Renal cortex interstitium (tissue), 11 donors: ENCODE measurements around the gene ZBTB20. TPM values are rescaled to one million over a fixed set of nuclear protein-coding genes. Genes with fewer than 3 reads are reported as not detected.
"Not testable (repeated sequence)": the region's sequence is repeated elsewhere in the genome, so short reads cannot be mapped to it uniquely, and the experiment has no call there.

Source experiments
- DNase-seq, 11 donors: peaks; one replicate each; pipeline ENCODE4 v3.0.0-alpha.2; 2013; ENCODE audit warnings: low read depth in 9 of 11, low spot score in 4 of 11; ENCODE audit errors: extremely low read depth in 1 of 11
- polyA plus RNA-seq, 3 donors: library from polyadenylated mRNA; unstranded; fragments of 120-200 nt; gene quantifications; one replicate each; pipeline ENCODE4 v1.2.1, GENCODE V29; 2013; ENCODE audit not compliant: insufficient read length in 3 of 3

The ZBTB20 gene
- polyA plus RNA-seq, 3 donors: 5.5 to 6.9 (median 6.6) TPM

DNA sequence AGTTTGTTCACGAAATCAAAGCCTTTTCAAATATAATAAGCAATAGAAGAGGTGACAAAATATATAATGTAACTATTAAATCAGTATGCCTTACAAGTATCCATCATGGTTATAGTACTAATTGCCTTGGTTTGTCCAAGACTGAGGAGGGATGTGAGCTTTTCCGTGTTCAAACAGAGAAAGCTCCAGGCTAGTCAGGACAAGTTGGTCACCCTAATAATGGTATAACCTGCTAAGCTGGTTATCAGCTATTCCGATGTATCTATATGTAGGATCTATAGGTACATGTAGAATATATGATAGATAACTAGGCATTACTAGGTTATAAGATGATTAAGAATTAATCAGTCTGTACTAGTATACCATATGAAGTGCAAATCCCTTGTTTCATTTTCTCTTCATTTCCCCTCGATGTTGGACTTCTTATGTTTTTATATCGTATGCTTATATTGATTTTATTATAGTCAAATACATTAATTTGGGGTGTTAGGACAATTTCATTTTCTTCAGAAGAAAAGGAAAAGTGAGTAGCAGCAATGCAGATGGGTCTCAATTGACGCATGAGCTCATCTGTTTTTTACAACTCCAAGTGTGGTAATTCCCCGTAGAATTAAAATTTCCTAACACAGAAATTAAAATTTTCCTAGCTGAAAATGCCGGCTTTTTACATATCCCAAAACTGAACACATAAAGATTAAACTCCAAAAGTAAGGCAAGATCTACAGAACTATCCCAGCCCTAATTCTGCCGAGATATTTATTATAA lies 434.2 kb downstream of the ZBTB20 start:
- DNase-seq: no peak

DNA sequence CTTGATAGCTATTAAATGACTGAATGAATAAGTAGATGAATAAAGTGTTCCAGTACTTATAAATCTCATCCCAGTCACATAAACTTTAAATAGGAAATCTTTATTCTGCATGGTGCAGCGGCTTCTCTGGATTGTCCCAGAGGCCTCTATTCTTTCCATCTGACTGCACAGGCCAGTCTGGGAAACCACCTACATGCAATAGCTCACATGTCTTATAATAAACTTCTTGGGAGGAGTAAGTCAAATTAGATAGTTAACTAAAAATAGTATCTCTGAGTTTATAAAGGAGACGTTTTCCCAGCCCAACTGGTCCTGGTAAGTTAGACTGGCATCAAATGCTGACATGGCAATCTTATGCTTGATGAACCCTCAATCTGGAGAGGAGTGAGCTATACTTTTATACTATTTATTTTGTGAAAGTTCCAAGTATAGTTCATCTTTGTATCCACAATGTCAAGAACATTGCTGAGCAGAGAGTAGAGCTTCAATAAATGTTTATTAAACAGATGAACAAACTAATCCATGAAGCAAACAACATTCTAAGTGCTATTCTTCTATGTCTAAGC lies 435.7 kb downstream of the ZBTB20 start:
- no peak for DNase-seq

DNA sequence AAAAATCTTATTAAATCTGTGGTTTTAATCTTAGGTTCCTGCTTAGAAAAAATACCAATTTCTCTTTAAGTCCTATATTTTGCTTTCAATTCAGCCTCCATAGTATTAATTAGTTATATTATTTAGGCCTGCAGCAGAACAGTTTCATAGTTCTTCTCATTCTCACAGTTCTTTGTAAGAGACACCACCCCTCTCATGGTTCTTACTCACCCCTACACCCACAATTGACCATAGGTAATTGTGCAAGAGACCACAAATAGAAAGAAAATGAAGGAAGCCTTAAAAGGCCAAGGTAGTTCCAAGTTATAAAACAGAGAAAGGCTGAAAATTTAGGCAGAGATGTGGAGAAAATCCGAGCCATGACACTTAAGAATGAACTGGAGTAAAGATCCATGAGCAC lies 438.0 kb downstream of the ZBTB20 start:
- no peak for DNase-seq

DNA sequence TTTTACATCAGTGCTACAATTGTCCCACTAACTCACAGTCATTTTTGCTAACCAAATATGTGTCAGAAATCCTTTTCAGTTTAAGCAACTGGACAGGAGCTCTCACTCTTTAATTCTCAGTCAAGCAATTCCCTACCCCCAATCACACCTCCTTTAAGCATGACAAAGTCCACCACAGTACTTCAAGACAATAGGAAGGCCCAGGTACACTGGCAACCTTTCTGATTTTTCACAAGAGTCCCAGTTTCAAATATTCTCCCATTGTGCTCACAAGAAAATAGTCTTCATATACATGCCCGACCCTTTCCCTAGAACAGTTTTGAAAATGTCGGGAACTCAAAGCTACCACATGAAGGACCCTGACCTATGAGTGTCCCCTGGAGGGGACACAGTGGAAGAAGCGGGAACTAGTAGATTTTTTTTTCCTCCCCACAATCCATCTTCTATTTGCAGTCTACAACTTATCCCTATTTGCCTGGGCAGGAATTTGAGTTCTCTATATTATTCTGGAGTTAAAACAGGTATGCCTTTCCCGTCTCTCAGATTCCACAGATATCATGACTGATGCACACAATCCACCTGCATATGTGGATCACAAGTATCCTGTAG lies 439.7 kb downstream of the ZBTB20 start:
- no peak for DNase-seq

DNA sequence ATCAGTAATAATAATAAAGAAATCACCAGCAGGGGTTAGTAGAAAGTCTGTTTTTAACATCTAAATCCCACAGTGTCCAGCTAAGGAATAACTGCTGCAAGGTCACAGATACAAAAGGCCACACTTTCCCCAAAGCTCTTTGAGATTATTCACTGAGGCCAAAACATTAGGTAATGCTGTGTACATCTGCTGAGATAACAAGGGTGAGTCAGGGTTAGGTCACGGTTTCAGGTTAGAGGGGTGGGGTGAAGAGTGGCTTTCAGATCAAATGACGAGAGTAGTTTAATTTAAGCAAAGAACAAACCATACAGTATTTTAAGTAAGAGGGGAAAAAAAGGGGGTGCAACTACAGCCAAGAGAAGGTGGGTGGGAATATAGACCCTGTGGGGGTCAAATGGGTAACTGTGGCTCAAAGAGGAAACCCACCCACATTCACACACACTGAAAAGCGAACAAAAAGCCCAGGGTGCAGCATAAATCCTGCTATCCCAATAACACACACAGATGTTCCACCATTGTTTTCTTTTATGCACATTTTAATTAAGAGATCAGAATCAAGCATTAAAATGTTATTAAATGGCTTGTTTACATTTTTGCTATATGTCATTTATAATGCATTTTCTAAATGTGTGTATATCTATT lies 440.4 kb downstream of the ZBTB20 start:
- no peak for DNase-seq

DNA sequence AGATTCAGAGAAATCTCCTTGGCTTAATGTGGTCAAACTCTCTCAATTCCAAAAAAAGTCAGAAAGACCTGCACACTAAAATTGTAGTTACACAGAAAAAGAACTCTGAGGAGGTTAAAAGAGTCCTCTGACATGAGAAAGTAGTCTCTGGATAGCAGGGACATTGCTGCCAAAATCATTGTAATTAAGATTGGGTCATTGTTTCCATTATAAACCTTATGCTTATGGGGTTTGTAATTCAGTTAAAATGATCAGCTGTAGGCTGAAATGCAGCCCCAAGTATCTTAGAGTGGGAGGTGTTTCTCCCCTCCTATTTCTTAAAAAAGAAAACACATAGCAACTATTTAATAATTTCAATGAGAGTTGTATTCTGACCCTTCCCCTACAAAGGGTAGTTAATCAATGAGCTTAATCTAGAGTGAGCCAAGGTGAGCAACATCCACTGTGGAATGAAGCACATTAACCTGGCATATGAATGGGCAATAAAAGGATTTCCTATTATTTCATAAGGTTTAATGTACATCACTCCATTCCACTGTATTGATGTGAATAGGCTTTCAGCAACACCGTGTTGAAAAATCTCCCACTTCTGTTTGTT lies 446.4 kb downstream of the ZBTB20 start:
- DNase-seq: no peak

DNA sequence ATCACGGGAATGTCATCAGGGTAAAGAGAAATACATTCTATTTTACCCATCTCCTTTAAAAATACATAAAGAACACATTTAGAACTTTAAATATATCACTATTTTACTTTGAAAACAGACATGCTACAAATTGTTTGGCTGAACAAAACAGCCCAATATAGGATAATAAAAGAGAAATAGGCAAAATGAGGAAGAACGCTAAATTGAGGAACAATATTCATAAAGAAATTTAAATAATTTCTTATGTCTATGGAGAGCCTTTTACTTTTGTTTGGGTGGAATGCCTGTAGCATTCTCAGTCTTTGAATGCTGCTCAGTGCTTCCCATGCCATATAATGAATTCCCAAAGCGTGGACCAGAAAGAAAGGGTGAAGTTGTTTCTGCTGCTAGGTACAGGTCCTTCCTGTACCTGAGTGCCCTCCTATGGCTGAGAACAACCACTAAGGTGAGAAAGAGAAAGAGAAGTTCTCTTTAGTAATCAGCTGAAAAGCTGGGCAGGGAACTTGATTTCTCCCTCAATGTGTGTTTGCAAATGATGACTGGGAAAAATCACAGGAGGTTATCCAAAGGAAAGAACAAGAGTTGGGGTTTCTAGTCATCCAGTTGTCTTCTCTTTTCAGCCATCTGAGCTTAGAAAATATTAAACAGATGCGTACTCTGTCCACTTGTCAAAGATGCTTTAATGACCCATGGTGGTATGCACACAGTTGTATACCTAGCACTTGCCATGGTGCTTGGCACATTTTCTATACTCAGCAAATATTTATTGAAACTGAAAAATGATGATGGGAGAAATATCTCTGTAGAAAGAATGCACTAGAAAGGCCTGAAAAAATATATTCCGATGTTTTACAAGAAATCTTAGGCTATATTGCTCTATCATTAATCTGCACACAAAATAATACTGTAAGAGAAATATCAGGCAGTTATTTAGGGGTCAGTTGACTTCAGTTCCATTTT lies 448.7 kb downstream of the ZBTB20 start:
- no peak for DNase-seq

DNA sequence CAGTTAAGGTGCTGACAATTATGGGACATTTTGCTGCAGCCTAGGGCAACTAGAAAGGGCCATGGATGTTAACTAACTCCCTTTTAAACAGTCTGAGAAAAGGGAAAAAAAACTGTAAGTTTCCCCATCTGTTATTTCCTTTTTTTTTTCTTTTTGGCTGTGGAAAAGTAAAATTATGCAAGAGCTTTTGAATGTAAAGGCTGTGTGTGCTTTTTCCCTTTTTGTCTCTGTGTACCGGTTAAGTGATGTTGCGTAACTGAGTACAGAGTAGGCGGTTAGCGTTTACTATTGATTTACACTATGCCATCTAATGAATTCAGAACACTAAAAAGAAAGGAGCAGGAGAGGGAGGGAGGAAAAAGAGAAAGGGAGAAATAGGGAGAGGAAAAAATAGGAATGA lies 449.7 kb downstream of the ZBTB20 start:
- no peak for DNase-seq

DNA sequence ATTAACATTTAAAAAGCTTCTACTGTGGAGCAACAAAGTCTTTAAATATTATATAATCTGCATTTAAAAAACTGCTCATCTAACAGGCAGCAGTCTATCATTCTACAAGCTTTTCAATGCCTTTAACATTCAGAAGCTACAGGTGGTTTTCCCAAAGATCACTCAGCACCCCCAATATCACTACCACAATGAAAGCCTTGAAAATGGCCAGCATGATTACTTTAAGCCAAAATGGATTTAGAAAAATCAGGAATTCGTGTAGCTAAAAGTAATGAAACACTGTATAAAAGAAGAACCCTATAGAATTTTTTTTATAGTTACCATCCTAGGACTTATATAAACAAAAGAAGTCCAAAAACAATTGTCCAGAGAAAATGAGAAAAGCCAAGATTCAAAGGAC lies 452.8 kb downstream of the ZBTB20 start:
- no peak for DNase-seq

DNA sequence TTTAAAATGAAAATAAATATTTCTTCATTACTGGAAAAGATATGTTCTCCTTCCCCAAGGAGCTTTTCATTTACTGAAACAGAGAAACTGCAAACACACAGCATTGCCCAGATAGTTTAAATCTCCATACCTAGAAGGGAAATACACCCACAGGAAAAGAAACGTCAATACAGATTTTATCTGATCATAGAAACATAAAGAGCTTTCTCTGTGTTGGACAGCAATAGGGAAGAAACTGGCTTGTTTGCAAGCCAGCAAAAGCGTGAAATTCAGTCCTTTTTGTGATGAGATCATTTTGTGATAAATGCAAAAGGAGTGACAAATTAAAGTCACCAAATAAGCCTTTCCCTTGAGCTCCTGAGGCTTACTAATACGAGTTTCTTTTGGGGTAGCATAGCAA lies 455.2 kb downstream of the ZBTB20 start:
- no peak for DNase-seq

DNA sequence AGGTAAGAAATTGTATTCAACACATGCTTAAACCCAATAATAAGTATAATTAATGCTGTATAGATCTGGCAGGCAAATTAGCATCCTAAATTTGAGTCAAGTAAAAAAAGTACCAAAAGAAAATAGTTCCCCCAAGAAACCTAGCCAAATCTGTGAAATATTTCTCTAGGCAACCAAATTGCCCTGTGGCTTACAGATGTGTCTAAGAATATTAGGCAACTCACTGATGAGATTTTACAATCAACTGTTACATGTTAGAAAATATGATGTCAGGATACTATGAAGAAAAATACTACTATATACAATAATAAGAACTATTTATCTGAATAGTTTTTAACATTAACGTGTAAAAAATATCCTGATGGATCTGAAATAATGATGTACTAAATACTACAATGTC lies 456.2 kb downstream of the ZBTB20 start:
- DNase-seq: no peak

DNA sequence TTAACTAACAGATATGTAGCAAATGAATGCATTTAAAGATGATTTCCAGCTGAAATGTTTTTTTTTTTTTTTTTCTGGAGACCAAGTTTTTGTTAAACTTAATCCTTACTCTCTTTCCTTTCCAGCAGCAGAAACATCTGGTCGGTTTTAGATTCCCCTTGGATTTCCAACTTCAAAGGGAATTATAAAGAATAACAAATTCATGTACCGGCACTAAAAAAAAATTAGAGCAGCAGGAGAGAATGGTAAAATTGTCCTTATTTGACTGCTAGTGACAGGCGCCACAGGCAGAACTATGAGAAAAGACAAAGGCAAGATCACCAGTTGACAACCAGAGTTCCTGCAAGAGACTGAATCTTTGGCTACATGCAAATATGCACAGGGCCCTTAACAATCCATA lies 459.9 kb downstream of the ZBTB20 start:
- DNase-seq: no peak

DNA sequence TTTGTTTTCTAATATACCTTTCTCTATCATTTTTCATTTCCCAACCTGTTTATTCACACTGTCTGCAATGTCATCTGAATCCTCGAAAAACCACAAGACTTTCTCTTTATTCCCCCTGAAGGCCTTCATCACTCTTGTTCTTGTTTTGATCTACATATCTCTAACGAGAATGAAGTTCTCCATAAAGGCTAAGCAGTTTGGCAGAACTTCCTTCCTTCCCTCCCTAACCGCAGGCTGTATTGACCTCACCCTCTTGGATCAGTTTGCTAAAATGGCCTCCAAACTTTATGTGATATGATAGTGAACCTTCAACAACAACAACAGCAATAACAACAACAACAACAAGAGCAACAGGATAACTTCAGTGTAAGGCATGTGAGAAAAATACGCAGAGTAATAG lies 460.5 kb downstream of the ZBTB20 start:
- DNase-seq: no peak

DNA sequence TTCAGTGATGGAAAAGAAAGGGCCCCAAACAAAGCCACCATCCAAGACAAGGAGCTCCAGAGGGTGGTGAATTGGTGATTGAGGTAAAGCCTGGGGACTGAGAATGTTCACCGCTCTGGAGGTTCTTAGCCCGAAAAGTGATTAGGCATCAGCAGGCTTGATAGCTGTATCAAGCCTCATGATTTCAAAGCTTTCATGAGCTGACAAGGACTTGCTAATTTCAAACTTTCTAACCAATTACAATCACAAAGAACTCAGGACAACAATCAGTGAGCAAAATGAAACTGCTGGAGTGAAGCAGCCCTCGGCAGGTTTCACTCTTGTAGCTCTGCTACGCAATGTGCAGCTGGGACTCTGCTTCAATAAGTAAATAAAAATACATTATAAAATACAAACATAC lies 461.9 kb downstream of the ZBTB20 start:
- DNase-seq: no peak

DNA sequence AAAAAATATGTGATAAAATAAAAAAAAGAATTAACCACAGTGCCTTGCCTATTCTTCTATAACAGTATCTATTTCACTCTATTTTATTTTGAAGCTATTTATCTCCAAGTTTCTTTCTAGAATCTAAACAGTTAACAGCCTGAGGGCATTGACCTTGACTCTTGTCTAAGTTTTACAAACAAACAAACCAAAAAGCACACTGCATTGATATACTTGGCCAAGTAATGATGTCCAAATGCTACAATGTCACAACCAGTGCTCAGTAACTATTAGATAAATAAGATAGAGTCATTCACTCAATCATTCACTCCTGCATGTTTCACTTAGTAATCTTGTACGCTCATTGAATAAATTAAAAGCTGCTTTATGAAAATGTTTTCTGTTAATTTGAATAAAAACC lies 466.8 kb downstream of the ZBTB20 start:
- DNase-seq: no peak

DNA sequence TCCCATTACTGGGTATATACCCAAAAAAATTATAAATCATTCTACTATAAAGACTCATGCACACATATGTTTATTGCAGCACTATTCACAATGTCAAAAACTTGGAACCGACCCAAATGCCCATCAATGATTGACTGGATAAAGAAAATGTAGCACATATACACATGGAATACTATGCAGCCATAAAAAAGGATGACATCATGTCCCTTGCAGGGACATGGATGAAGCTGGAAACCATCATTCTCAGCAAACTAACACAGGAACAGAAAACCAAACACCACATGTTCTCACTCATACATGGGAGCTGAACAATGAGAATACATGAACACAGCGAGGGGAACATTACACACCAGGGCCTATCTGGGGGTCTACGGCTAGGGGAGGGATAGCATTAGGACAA lies 467.3 kb downstream of the ZBTB20 start:
- DNase-seq: not testable (repeated sequence)

DNA sequence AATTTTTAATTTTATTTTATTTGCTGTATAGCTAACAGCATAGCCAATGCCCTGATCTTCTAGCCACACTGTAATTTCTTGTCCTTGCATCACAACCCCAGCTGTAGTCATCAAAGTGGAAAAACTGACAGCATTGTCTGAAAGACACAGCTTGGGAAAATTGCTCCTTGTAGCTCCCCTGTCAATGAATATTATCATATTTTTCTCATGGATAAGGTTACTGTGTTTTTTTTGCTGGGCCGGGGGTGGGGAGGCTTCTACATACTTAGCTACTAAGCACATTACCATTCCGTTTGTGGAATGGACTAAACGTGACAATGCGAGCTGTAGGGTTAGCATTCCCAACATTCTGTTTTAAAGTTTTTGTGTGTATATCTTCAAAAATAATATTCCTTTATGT lies 472.0 kb downstream of the ZBTB20 start:
- DNase-seq: no peak

DNA sequence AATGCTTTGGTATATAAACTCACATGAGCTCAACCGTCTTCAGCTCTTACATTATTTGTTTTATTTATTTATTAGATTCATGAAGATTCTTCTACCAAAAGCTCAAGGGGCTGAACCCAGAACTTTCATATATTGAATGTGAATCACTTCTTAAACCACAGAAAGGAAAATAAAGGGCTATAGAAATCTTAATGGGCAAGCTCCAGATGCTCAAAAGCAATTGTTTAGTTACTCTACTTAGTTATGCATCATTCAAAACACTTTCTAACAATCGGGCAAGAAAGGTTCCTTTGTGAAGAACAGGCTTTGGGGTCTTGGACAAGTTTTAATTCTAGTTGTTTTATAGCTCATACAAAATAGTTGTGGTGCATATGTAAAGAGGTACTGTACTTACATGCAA lies 473.1 kb downstream of the ZBTB20 start:
- DNase-seq: no peak

DNA sequence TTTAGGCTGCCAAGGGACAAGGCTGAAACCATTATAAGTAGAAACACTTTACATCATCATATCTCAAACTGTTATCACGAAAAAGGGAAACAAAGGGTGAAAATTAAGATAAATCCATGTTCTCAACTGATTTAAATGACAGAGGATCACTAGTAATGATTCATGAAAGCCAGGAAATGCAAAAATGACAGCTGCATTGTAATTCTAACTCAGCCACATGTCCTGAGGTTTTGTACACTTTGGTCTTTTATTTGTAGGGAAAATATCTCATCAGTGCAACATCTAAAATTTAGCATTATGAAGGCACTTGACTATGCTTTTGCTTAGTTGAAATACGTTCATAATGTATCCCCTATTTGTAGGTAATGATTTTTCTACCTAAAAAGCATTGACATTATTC lies 473.6 kb downstream of the ZBTB20 start:
- no peak for DNase-seq
